Activated CD8-positive, alpha-beta memory T cell treated with anti-CD3 and anti-CD28 coated beads, Interleukin-2, amount 50 U/mL, for 4 hours (primary cell): ENCODE measurements around the gene OR51B4.
"Not testable (repeated sequence)": the region's sequence is repeated elsewhere in the genome, so short reads cannot be mapped to it uniquely, and the experiment has no call there.

Experiments used
- DNase-seq: peaks from one replicate; pipeline ENCODE4 v3.0.0-alpha.2; 2020

OR51B4 gene

DNA sequence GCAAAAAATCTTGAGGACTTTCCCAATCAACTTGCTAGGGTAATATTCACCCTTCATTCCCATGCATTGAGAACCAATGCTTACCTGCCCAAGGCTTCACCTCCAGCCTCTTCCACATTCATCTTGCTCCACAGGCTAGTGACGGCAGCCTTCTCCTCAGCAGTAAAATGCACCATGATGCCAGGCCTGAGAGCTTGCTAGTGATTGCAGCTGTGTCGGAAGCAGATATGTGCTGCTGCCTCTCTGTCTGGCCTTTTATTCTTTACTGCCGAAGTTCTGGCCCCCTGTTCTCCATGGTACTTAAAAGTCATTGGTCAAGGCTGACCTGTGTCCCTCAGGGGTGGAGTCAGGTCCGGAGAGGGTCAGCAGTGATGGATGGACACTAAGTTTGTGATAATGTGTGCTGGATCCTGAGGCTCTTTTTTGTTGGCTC lies 32.0 kb downstream of the OR51B4 start, which contains the start of gene HBE1:
Gene HBE1 (minus strand): TSS at position 231 of the 433 bp plus-strand sequence. CDS start 55 bp downstream, at position 176.
- DNase-seq: no peak

GRCh38 chr11:5267033-5267563 lies 34.6 kb downstream of the OR51B4 start:
- DNase-seq: no peak

DNA sequence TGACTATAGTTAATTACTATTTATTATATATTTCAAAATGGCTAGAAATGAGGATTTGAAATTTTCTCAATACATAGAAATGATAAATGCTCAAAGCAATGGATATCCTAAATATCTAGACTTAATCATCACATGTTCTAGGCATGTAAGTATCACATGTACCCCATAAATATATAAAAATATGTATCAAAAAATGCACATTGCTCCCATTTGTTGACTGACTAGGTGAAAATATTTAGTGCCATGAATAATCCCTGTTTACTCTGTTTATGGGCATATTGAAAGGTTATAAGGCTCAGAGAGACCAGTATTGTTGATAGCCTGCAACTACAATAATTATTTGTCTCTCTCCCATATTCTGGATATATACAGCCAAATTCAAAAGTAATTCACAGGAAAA lies 35.1 kb downstream of the OR51B4 start:
- DNase-seq: no peak

GRCh38 chr11:5265832-5266231 lies 35.9 kb downstream of the OR51B4 start:
- no peak for DNase-seq

DNA sequence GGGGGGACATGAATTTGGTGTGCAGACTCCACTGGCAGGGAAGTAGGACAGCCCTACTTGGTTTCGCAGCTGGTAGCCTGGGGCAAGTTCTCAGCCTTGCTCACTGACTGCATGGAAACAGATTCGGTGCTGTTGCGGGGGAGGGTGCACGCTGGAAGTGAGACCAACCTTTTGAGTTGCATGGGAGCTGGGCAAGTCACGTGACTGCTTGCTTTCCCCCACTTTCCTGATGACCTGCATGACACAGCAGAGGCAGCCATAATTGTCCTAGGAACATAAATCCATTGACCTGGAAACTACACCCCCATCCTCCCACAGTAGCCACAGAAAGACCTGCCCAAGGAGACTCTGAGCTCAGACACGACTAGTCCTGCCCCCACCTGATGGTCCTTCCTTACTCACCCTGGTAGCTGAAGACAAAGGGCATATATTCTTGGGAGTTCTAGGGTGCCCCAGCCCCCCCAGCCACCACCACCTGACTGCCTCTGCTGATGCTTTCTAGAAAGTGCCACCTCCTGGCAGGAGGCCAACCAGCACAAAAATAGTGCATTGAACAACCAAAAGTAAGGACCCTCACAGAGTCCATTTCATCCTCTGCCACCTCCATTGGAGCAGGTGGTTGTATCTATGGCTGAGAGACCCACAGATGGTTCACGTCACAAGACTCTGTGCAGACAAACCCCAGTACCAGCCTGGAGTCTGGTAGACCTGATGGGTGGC lies 43.0 kb downstream of the OR51B4 start:
- DNase-seq: no peak

DNA sequence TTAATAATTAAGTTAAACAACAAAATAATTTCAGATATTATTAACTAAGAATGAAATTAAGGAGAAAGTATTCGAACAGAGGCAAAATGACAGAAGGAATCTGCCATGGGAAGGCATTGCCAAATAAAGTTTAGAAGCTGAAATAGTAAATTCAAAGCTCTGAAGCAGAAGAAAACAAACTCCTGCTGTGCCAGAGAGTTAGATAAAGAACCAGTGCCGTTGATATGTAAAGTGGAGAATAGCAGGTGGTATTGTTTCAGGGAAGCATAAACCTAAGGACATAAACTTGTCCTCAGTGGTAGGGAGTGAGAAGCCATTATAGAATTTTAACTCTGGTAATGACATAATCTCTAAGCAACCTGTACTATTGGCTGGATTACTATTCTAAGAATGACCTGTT lies 44.5 kb downstream of the OR51B4 start:
- DNase-seq: no peak

DNA sequence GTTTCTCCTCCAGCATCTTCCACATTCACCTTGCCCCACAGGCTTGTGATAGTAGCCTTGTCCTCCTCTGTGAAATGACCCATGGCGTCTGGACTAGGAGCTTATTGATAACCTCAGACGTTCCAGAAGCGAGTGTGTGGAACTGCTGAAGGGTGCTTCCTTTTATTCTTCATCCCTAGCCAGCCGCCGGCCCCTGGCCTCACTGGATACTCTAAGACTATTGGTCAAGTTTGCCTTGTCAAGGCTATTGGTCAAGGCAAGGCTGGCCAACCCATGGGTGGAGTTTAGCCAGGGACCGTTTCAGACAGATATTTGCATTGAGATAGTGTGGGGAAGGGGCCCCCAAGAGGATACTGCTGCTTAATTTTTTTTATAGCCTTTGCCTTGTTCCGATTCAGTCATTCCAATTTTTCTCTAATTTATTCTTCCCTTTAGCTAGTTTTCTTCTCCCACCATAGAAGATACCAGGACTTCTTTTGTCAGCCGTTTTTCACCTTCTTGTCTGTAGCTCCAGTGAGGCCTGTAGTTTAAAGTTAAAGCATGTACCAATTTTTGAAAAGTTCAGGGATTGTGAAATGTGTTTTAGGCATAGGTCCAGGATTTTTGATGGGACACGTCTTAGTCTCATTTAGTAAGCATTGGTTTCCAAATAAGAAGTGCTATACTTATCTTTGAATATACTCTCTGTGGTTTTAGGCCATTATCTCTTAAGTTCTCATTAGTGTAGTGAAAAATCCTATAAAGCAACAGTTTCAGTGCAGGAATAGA lies 46.9 kb downstream of the OR51B4 start, which contains the start of gene HBG2:
Gene HBG2 (minus strand): TSS at position 136 of the 768 bp plus-strand sequence. CDS start 53 bp downstream, at position 83.
- not testable (repeated sequence) for DNase-seq

- DNase-seq: not testable (repeated sequence)
These were observed 47.7 kb downstream of the OR51B4 start for GRCh38 chr11:5254023-5254422.

- not testable (repeated sequence) for DNase-seq
These were observed 48.3 kb downstream of the OR51B4 start for GRCh38 chr11:5253440-5253839.

GRCh38 chr11:5252919-5253265 lies 48.9 kb downstream of the OR51B4 start:
- no peak for DNase-seq

GRCh38 chr11:5252192-5252918 lies 49.4 kb downstream of the OR51B4 start:
- no peak for DNase-seq

GRCh38 chr11:5251746-5252145 lies 50.0 kb downstream of the OR51B4 start:
- no peak for DNase-seq
